ENCODE measurements around the gene ENPP6. TPM values are rescaled to one million over a fixed set of nuclear protein-coding genes. Genes with fewer than 3 reads are reported as not detected.
A peak's percentile ranks its signal among the peaks of the same experiment; 100 is the strongest.
"Not testable (repeated sequence)": the region's sequence is repeated elsewhere in the genome, so short reads cannot be mapped to it uniquely, and the experiment has no call there.

Gene ENPP6
- total and polyA plus RNA-seq, 7 experiments from 2014 or later, result 3.1 TPM; not detected in 6

- Histone ChIP-seq H3K27me3 (ENCODE audit: control insufficient read depth in 2 of 2, insufficient read depth in 2 of 2, low read length in 2 of 2) (no peaks in the 10 kb centered on the region), H3K36me3 (ENCODE audit: control insufficient read depth in 2 of 3, insufficient read depth in 3 of 3, low read length in 3 of 3) (no peaks in the 10 kb centered on the region), H3K4me3 (ENCODE audit: low read length) (no peak overlapping the region), H3K27ac (ENCODE audit: low read depth, low read length) (no peak overlapping the region), H3K9me3 (ENCODE audit: control insufficient read depth in 2 of 3, low read length in 3 of 3) (no peaks in the 10 kb centered on the region), H3K4me1 (ENCODE audit: control insufficient read depth in 2 of 2, insufficient read depth in 2 of 2, low read length in 2 of 2) (no peaks in the 10 kb centered on the region)
- POLR2A ChIA-PET, result no interaction called here
- Mint-ChIP-seq H3K9me3 (peaks cover 0 to 12% (median 6%) of the 10 kb centered on the region in 11 donors), H3K27me3 (peaks cover 3 to 54% (median 34%) of the 10 kb centered on the region in 5 donors), H3K27ac (no peak overlapping the region), H3K4me3 (no peak overlapping the region), H3K4me1 (no peaks in the 10 kb centered on the region), H3K36me3 (peaks cover 0 to 4% (median 3%) of the 10 kb centered on the region in 5 donors)
- ATAC-seq (no peak), DNase-seq (no peak)
- intact Hi-C loops (cut with micrococcal nuclease), result no loop called here
- CTCF ChIA-PET, result no interaction called here
These were observed 164.2 kb downstream of the ENPP6 start for GRCh38 chr4:184053434-184053833.

- Histone ChIP-seq H3K27me3 (ENCODE audit: control insufficient read depth in 2 of 2, insufficient read depth in 2 of 2, low read length in 2 of 2) (no peaks in the 10 kb centered on the region), H3K27ac (ENCODE audit: low read depth, low read length) (no peak overlapping the region), H3K4me3 (ENCODE audit: low read length) (no peak overlapping the region), H3K9me3 (ENCODE audit: control insufficient read depth in 2 of 3, low read length in 3 of 3) (no peaks in the 10 kb centered on the region), H3K4me1 (ENCODE audit: control insufficient read depth in 2 of 2, insufficient read depth in 2 of 2, low read length in 2 of 2) (no peaks in the 10 kb centered on the region), H3K36me3 (ENCODE audit: control insufficient read depth in 2 of 3, insufficient read depth in 3 of 3, low read length in 3 of 3) (no peaks in the 10 kb centered on the region)
- H3K27me3 Mint-ChIP-seq, result peaks cover 6 to 61% (median 40%) of the 10 kb centered on the region in 5 donors
- ChIA-PET POLR2A (no interaction called here), CTCF (no interaction called here)
- ATAC-seq (no peak), DNase-seq (no peak)
- H3K4me3 Mint-ChIP-seq, result no peak overlapping the region
- H3K4me1 Mint-ChIP-seq, result no peaks in the 10 kb centered on the region
- peaks cover 0 to 16% (median 6%) of the 10 kb centered on the region in 11 donors for H3K9me3 Mint-ChIP-seq
- peaks cover 0 to 4% (median 3%) of the 10 kb centered on the region in 5 donors for H3K36me3 Mint-ChIP-seq
- intact Hi-C loops (cut with micrococcal nuclease), result no loop called here
- H3K27ac Mint-ChIP-seq, result no peak overlapping the region
These were observed 165.1 kb downstream of the ENPP6 start for GRCh38 chr4:184052616-184053015.

GRCh38 chr4:184051262-184051661 lies 166.4 kb downstream of the ENPP6 start:
- intact Hi-C loops (cut with micrococcal nuclease); H3K4me3 Mint-ChIP-seq; H3K4me1 Mint-ChIP-seq; H3K27me3 ChIP-seq (ENCODE audit: control insufficient read depth in 2 of 2, insufficient read depth in 2 of 2, low read length in 2 of 2); H3K36me3 ChIP-seq (ENCODE audit: control insufficient read depth in 2 of 3, insufficient read depth in 3 of 3, low read length in 3 of 3); H3K9me3 ChIP-seq (ENCODE audit: control insufficient read depth in 2 of 3, low read length in 3 of 3); POLR2A ChIA-PET; H3K4me1 ChIP-seq (ENCODE audit: control insufficient read depth in 2 of 2, insufficient read depth in 2 of 2, low read length in 2 of 2); H3K4me3 ChIP-seq (ENCODE audit: low read length); ATAC-seq; H3K27ac ChIP-seq (ENCODE audit: low read depth, low read length); DNase-seq; H3K27ac Mint-ChIP-seq: not testable (repeated sequence)
- CTCF ChIA-PET, result interaction anchor here (0.5 kb wide), 1 partner anchor 242 kb away, joined by 3 read pairs; no protein-coding TSS in a partner anchor
- Mint-ChIP-seq H3K9me3 (peaks cover 0 to 29% (median 16%) of the 10 kb centered on the region in 11 donors), H3K36me3 (peaks cover 0 to 13% (median 3%) of the 10 kb centered on the region in 5 donors), H3K27me3 (peaks cover 6 to 72% (median 52%) of the 10 kb centered on the region in 5 donors)

GRCh38 chr4:184046148-184046547 lies 171.5 kb downstream of the ENPP6 start:
- H3K4me3 ChIP-seq (ENCODE audit: low read length), result no peak overlapping the region
- POLR2A ChIA-PET, result no interaction called here
- H3K27ac ChIP-seq (ENCODE audit: low read depth, low read length), result no peak overlapping the region
- no peaks in the 10 kb centered on the region for H3K27me3 ChIP-seq (ENCODE audit: control insufficient read depth in 2 of 2, insufficient read depth in 2 of 2, low read length in 2 of 2)
- no peak for DNase-seq
- H3K36me3 ChIP-seq (ENCODE audit: control insufficient read depth in 2 of 3, insufficient read depth in 3 of 3, low read length in 3 of 3), result no peaks in the 10 kb centered on the region
- H3K9me3 ChIP-seq (ENCODE audit: control insufficient read depth in 2 of 3, low read length in 3 of 3), result peaks cover 0 to 8% (median 0%) of the 10 kb centered on the region in 3 experiments
- no peaks in the 10 kb centered on the region for H3K4me1 Mint-ChIP-seq
- no peak for ATAC-seq
- H3K36me3 Mint-ChIP-seq, result peaks cover 0 to 9% (median 0%) of the 10 kb centered on the region in 5 donors
- peak overlapping the region in 1 of 9 donors; percentile 60 for H3K27ac Mint-ChIP-seq
- peaks cover 28 to 66% (median 43%) of the 10 kb centered on the region in 5 donors for H3K27me3 Mint-ChIP-seq
- CTCF ChIA-PET, result no interaction called here
- H3K9me3 Mint-ChIP-seq, result peaks cover 0 to 32% (median 17%) of the 10 kb centered on the region in 11 donors
- no peaks in the 10 kb centered on the region for H3K4me1 ChIP-seq (ENCODE audit: control insufficient read depth in 2 of 2, insufficient read depth in 2 of 2, low read length in 2 of 2)
- intact Hi-C loops (cut with micrococcal nuclease), result no loop called here
- no peak overlapping the region for H3K4me3 Mint-ChIP-seq

GRCh38 chr4:184041156-184041555 lies 176.5 kb downstream of the ENPP6 start:
- H3K36me3 ChIP-seq (ENCODE audit: control insufficient read depth in 2 of 3, insufficient read depth in 3 of 3, low read length in 3 of 3), result no peaks in the 10 kb centered on the region
- no peak overlapping the region for H3K27ac ChIP-seq (ENCODE audit: low read depth, low read length)
- intact Hi-C loops (cut with micrococcal nuclease), result no loop called here
- no peaks in the 10 kb centered on the region for H3K4me1 ChIP-seq (ENCODE audit: control insufficient read depth in 2 of 2, insufficient read depth in 2 of 2, low read length in 2 of 2)
- Mint-ChIP-seq H3K9me3 (peaks cover 0 to 8% (median 5%) of the 10 kb centered on the region in 11 donors), H3K27me3 (peaks cover 20 to 55% (median 44%) of the 10 kb centered on the region in 5 donors), H3K27ac (no peak overlapping the region), H3K4me1 (peaks cover 0 to 12% (median 7%) of the 10 kb centered on the region in 7 donors), H3K4me3 (peak overlapping the region in 2 of 10 donors; percentile 53 to 55), H3K36me3 (no peaks in the 10 kb centered on the region)
- DNase-seq (no peak), ATAC-seq (no peak)
- no peaks in the 10 kb centered on the region for H3K27me3 ChIP-seq (ENCODE audit: control insufficient read depth in 2 of 2, insufficient read depth in 2 of 2, low read length in 2 of 2)
- POLR2A ChIA-PET, result no interaction called here
- no peak overlapping the region for H3K4me3 ChIP-seq (ENCODE audit: low read length)
- H3K9me3 ChIP-seq (ENCODE audit: control insufficient read depth in 2 of 3, low read length in 3 of 3), result peaks cover 0 to 7% (median 0%) of the 10 kb centered on the region in 3 experiments
- CTCF ChIA-PET, result no interaction called here

- DNase-seq (peak in 1 of 9 donors; percentile 26), ATAC-seq (no peak)
- Mint-ChIP-seq H3K4me1 (peaks cover 0 to 12% (median 7%) of the 10 kb centered on the region in 7 donors), H3K9me3 (peaks cover 0 to 4% (median 0%) of the 10 kb centered on the region in 11 donors), H3K27me3 (peaks cover 20 to 49% (median 38%) of the 10 kb centered on the region in 5 donors), H3K27ac (no peak overlapping the region), H3K4me3 (peak overlapping the region in 9 of 10 donors; percentile 36 to 72 (median 55)), H3K36me3 (no peaks in the 10 kb centered on the region)
- Histone ChIP-seq H3K4me3 (ENCODE audit: low read length) (no peak overlapping the region), H3K9me3 (ENCODE audit: control insufficient read depth in 2 of 3, low read length in 3 of 3) (no peaks in the 10 kb centered on the region), H3K4me1 (ENCODE audit: control insufficient read depth in 2 of 2, insufficient read depth in 2 of 2, low read length in 2 of 2) (no peaks in the 10 kb centered on the region), H3K36me3 (ENCODE audit: control insufficient read depth in 2 of 3, insufficient read depth in 3 of 3, low read length in 3 of 3) (no peaks in the 10 kb centered on the region), H3K27ac (ENCODE audit: low read depth, low read length) (no peak overlapping the region), H3K27me3 (ENCODE audit: control insufficient read depth in 2 of 2, insufficient read depth in 2 of 2, low read length in 2 of 2) (no peaks in the 10 kb centered on the region)
- CTCF ChIA-PET, result no interaction called here
- intact Hi-C loops (cut with micrococcal nuclease), result no loop called here
- POLR2A ChIA-PET, result no interaction called here
These were observed 177.7 kb downstream of the ENPP6 start for GRCh38 chr4:184039963-184040383.
